LoVo (cell line): ENCODE measurements around the gene GLRA3.
"Not testable (repeated sequence)": the region's sequence is repeated elsewhere in the genome, so short reads cannot be mapped to it uniquely, and the experiment has no call there.

ENCODE experiments used
- DNase-seq: peaks from one replicate; pipeline ENCODE4 v3.0.0-alpha.2; 2016; ENCODE audit warnings: low spot score

GLRA3 gene

DNA sequence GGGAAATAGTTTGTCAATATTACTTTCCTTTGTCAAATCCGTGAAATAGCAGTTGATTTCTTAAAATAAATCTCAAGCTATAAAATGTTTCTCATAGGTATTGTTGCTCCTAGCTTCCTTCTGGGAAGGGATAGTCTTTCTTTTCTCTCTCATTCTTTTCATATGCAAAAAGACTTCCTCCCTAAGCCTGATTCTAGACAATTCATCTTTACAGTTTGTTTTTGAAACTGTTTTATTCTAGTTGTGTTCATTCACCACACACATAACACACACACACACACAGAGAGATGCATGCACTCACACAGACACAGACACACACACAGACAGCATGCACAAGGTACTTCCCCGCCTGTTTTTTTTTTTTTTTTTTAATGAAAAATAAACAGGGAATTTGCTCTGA lies 18.2 kb downstream of the GLRA3 start:
- no peak for DNase-seq

DNA sequence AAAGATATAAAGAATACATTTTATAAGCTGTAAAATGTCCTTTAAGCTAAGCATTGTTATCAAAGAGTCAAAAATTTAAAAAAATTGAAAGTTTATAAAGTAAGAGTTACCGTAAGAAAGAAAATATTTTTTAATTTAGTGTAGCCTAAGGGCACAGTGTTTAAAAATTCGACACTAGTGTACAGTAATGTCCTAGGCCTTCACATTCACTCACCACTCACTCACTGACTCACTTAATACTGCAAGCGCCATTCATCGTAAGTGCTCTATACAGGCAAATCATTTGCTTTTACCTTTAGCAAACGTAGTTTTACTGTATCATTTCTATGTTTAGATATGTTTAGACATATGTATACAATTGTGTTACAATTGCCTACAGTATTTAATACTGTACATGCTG lies 20.2 kb downstream of the GLRA3 start:
- no peak for DNase-seq

GRCh38 chr4:174808119-174808518 lies 20.9 kb downstream of the GLRA3 start:
- DNase-seq = no peak

DNA sequence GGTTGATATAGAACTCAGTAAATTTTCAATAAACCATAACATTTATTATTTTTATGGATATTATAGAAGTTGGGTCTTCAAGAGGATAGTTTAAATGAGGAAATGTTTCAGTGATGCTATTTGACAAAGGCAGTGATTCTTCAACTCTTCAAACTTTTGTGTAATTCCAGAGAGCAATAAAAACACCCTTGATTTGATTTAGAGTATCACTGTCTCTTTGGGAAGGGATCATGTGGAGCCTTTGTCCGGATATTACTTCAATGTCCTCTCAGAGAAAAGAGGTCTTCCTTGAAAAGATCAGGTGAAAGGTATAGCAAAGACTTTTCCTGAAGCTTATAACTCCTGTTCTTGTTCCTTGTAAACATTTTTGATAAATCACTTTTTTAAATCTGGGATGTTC lies 23.3 kb downstream of the GLRA3 start:
- no peak for DNase-seq

GRCh38 chr4:174794543-174795094 lies 34.4 kb downstream of the GLRA3 start:
- peak; percentile 20 for DNase-seq

DNA sequence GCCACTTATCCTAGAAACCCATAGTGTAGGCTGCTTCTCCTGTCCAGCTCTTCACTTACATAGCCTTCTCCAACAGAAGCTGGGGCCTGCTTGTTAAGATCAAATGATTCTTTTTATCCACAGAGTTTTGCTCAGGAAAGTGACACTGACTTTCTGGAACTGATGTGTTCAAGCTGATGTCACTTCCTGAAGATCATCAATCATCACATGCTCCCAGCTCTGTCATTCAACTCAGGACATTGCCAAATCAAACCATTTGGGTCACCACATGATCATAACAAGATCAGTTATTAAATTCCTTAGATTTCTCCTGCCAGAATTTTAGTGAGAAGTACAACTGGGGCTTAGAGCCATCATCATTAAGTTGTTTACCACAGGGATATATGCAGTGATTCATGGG lies 39.4 kb downstream of the GLRA3 start:
- DNase-seq = no peak

DNA sequence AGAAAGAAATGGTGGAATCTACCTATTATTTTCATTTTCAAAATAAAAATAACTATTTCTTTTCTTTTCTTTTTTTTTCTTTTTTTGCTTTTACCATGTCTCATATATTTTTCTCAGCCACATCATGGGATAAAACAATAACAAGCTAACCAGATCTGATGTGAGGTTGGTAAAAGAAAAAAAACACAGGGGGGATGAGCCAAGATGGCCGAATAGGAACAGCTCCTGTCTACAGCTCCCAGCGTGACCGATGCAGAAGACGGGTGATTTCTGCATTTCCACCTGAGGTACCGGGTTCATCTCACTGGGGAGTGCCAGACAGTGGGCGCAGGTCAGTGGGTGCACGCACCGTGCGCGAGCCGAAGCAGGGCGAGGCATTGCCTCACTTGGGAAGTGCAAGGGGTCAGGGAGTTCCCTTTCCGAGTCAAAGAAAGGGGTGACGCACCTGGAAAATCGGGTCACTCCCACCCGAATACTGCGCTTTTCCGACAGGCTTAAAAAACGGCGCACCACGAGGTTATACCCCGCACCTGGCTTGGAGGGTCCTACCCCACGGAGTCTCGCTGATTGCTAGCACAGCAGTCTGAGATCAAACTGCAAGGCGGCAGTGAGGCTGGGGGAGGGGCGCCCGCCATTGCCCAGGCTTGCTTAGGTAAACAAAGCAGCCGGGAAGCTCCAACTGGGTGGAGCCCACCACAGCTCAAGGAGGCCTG lies 50.6 kb downstream of the GLRA3 start:
- not testable (repeated sequence) for DNase-seq

DNA sequence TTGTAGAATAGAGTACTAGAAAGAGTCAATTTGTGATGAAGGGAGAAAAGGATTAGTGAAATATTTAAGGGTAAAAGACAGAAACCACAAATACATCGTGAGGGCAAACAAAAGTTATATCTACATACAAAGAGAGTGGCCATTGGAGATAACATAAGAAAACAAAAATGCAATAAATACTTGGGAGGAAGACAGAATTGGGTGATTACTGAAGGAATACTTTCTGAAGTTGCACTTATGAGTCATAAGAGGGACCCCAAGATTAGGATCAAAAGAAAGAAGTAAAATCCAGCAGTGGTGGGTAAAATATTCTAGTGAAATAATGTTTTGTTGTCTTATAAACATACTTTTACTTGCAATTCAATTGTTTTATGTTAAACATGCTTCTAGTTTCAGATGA lies 53.7 kb downstream of the GLRA3 start:
- DNase-seq = no peak

DNA sequence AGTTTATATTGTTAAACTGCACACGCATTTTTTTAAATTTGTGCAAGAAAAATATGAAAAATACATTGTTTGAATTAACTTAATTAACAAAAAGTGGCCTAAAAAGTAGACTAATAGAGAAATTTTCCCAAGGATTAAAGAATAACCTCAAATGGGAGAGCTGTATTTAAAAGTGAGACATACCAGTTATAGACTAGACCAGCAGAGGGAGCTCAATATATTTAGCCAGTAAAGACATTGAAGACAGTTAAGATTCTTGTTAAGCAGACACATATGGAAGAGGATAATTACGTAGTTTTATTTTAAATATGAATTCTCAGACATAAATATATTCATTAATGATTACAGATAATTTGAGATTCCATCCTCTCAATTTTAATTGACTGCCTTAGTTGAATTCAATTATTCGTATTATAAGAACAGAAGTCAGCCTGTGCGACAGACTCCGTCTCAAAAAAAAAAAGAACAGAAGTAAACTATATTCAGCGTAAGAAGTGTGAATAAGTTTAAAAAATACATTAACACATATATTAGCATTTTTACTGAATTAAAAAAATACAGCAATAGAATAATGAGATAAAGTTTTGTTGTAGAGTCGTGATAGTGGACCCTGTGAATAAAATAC lies 64.8 kb downstream of the GLRA3 start:
- peak; percentile 61 for DNase-seq

DNA sequence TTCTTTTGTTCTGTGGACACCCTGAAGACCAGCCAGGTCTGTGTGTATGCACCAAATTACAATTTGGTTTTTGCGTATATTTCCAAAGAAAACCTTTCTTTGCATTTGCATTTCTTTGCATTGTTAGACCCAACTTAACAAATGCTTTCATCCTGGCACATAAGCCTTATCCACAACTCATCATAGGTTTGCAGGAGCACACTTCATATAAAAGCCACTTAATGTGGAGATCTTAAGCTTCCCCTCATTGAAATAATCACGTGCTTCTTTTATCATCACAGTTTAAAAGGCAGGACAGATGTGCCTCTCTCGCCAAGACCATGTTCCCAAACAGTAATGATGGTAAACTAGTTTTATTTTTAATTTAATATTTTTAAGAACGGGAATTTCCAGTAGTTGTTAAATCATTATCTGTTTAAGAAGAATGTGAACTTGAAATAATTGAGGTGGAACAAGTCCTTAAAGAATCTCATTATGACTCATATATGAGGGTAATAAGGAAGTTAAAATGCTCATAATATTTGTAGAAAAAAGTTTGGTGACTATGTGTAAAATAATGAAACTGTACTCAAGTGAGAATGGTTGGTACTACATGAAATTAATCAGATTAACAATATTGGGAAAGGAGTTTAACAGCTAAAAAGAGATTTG lies 65.5 kb downstream of the GLRA3 start:
- DNase-seq = peak; percentile 70

DNA sequence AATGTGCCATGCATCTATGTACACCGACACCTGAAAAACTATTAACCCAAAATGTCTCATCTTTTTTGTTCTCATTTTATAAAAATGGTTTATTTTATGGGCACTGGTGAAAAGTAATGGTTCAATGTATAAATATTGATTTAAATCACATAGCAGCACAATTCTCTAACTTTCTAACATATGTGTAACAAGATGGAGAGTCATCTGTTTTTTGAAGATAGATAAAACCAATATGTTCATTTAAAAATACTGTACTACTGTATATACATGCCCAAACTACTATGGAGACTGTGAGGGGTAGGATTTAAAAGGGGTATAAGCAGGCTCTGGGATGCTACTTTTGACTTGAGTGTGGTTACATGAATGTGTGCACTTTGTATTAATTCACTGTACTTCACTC lies 67.6 kb downstream of the GLRA3 start:
- no peak for DNase-seq

DNA sequence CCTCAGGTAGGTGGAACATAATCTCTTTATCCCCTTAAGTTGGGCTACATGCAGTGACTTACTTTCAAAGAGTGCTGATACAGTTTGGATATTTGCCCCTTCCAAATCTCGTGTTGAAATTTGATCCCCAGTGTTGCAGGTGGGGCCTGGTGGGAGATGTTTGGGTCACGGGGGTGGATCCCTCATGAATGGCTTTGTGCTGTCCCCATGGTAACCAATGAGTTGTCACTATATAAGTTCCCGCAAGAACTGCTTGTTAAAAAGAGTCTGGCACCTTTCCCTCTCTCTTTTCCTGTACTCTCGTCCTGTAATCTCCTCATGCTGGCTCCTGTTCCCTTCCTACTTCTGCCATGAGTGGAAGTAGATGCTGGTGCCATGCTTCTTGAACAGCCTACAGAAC lies 71.3 kb downstream of the GLRA3 start:
- no peak for DNase-seq

DNA sequence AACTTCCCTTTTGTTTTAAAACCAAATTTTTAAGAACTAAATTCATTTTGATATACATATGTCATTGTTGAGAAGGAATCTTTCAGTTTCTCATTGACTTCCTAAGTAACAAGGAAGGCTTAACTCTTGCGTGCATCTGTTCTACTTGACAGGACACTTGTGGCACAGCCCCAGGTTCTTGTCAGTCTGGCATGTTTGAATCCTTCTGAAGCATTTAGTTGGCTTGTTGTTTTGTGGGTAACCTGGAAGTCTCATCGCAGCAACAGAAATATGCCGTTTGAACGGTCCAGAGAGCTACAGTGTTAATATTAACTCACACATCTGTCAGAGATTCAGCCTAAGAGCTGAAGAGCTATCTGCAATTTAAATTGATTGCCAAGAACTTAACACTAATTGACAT lies 76.0 kb downstream of the GLRA3 start:
- no peak for DNase-seq

- DNase-seq = no peak
Measured at GRCh38 chr4:174752026-174752425, 77.0 kb downstream of the GLRA3 start.

GRCh38 chr4:174749091-174749490 lies 80.0 kb downstream of the GLRA3 start:
- no peak for DNase-seq

DNA sequence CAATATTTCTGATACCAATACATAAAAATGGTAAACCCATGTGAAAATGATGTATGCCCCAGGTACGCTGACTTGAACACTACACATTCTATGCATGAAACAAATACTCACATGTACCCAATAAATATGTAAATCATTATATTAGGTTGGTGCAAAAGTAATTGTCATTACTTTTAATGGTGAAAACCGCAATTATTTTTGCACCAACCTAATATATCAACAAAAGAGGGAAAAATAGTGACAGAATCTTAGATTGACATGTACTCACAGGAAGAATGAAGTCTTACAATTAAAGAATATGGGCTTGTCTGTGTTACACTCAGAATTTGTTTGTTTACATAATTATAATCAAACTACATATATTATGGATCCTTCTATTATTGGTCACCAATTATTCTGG lies 82.3 kb downstream of the GLRA3 start:
- no peak for DNase-seq

DNA sequence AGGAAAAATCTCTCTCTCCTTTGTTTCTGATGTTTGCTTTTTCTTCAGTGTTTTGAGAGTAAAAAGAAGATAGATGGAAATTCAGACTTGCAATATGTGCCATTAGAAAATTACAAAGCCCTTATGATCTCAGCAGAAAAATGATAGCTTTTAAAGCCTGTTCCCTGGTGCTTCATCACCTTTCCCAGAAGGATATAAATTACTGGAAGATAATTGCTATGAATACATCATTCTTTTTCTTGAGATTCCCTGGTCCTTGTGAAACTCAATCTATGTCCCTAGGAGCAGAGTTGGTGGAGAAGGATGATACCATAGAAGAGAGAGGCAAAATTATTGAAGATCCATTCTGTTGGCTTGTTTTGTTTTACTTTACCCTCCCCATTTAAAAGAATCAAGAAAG lies 86.5 kb downstream of the GLRA3 start:
- no peak for DNase-seq

DNA sequence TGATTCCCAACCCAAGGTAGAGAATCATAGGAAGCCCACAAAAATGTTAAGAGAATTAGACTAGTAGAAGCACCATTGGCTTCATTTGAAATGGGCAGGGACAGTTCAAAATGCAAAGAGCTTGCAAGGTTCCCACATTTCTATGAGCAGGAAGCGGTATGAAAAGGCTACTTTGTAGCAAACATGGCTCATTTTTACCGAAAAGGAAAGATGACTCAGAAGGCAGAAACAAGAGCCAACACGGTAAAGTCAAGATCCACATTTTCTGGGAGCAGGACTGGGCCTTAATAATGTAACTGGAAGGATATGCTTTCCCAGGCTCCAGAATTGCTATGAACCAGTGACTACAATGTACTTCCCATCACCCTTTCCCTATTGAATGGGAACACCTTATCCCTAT lies 89.5 kb downstream of the GLRA3 start:
- no peak for DNase-seq

DNA sequence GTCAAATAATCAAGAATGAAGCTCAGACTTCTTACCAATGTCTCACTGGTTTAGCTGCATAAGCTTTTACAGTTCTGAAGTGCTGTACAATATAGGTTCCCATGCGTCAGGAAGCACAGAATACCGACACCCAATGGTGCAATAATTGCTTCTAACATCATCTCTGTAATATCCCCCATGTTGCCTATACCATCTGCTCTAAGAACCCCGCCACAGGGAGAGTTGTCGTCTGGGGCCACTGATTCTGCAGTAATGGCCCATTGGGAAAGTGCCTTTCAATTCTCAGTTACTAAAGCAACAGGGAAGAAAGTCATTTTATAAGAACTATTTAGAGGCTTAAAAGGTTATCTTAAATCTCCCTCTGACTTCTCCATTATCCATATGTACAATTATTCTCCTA lies 94.9 kb downstream of the GLRA3 start:
- DNase-seq = no peak

- DNase-seq = no peak
Measured at GRCh38 chr4:174717828-174718227, 111.2 kb downstream of the GLRA3 start.

GRCh38 chr4:174716986-174717770 lies 111.9 kb downstream of the GLRA3 start:
- DNase-seq = no peak

DNA sequence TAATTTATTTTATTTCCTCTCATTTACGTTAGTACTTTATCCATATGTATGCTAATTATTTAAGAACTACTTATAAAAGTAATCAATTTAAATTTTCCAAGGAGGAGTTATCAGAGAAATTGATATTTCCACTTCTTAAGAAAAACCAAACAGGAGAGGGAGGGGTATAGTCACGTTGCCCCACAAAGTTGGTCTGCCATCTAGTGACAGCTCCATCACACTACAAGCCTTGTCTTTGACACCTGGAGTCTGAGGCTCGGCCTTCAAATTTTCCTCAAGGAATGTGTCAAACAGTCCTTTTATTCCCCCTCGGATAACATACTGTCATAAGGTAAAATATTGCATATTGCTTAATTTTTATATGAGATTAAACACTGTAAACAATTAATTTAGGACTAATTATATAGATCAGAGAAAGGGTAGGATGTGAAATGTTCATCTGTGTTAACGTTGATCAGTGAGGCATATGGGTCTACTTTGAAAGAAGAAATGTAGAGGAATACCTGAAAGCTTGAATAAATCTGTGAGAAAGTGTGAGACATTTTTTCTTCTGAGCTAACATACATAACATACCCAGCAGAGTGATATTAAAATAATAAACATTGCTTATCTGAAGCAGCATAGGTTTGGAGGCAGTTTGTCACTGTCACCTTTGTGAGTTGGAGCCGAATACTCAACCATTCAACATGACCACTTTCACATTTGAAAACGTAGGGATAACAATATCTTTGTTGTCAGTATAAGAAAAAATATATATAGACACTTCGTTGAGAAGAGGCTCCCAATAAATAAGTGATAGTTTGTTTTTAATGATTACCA lies 114.4 kb downstream of the GLRA3 start:
- peak; percentile 64 for DNase-seq
